ENCODE results near the gene SFT2D3.

SFT2D3 gene

GRCh38 chr2:127701193-127701650 is at the start of gene SFT2D3:
SFT2D3 (plus strand) TSS chr2:127701497; CDS start chr2:127701529, 32 bp downstream.
- peak; percentile 57 for DNase-seq

GRCh38 chr2:127651971-127652550 is 49.2 kb upstream of the SFT2D3 start:
- DNase-seq: no peak

GRCh38 chr2:127652786-127653357 is 48.4 kb upstream of the SFT2D3 start:
- no peak for DNase-seq

- DNase-seq: no peak
Measured at GRCh38 chr2:127653421-127654083, 47.7 kb upstream of the SFT2D3 start.

GRCh38 chr2:127654084-127654837 is 47.0 kb upstream of the SFT2D3 start:
- DNase-seq: no peak

GRCh38 chr2:127654838-127655175 is 46.5 kb upstream of the SFT2D3 start:
- no peak for DNase-seq

- no peak for DNase-seq
Measured at GRCh38 chr2:127655209-127656073, 45.9 kb upstream of the SFT2D3 start.

GRCh38 chr2:127656569-127657231 is 44.6 kb upstream of the SFT2D3 start:
- no peak for DNase-seq

GRCh38 chr2:127657232-127657595 is 44.1 kb upstream of the SFT2D3 start:
- no peak for DNase-seq

- no peak for DNase-seq
Measured at GRCh38 chr2:127658146-127658545, 43.2 kb upstream of the SFT2D3 start.

- DNase-seq: no peak
Measured at GRCh38 chr2:127658641-127659407, 42.5 kb upstream of the SFT2D3 start.

GRCh38 chr2:127659408-127660290 is 41.6 kb upstream of the SFT2D3 start:
- no peak for DNase-seq

GRCh38 chr2:127660291-127660578 is 41.1 kb upstream of the SFT2D3 start:
- DNase-seq: no peak

- no peak for DNase-seq
Measured at GRCh38 chr2:127661072-127661649, 40.1 kb upstream of the SFT2D3 start.

GRCh38 chr2:127661949-127662510 is 39.3 kb upstream of the SFT2D3 start:
- no peak for DNase-seq

GRCh38 chr2:127662937-127663565 is 38.2 kb upstream of the SFT2D3 start:
- DNase-seq: no peak

- no peak for DNase-seq
Measured at GRCh38 chr2:127663566-127664064, 37.7 kb upstream of the SFT2D3 start.

GRCh38 chr2:127664065-127664894 is 37.0 kb upstream of the SFT2D3 start:
- DNase-seq: no peak
